ENCODE results near the gene CBFA2T2.
"Not testable (repeated sequence)": the region's sequence is repeated elsewhere in the genome, so short reads cannot be mapped to it uniquely, and the experiment has no call there.

CBFA2T2 gene

GRCh38 chr20:33506576-33506975 is 16.7 kb downstream of the CBFA2T2 start:
- DNase-seq (ENCODE audit: low read depth in 2 of 2), result no peak

DNA sequence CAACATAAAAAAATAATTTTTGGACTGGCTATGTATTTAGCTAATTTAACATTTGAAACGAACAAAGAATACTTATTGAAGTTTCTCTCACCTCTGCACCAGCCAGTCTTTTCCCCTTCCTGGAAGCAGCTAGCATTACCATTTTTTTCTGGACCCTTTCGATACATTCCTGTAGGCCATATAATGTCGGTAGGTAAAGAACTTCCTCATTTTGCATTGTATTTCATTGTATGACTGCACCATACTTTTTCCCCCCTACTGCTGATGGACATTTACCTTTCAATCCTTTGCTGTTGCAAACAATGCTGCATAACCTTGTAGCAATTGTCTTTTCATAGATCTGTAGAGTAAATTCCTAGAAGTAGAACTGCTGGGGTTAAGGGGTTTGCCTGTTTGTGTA is 17.6 kb downstream of the CBFA2T2 start:
- no peak for DNase-seq (ENCODE audit: low read depth in 2 of 2)

DNA sequence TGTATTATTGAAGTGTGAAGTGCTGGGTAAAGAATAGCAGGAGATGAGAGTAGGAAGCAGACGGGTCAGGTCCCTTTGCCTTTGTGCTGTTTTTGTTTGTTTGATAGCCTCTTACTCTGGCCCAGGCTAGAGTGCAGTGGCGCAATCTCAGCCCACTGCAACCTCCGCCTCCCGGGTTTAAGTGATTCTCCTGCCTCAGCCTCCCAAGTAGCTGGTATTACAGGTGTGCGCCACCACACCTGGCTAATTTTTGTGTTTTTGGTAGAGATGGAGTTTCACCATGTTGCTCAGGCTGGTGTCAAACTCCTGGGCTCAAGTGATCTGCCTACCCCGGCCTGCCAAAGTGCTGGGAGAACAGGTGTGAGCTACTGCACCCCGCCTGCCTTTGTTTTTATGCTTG is 18.1 kb downstream of the CBFA2T2 start:
- DNase-seq (ENCODE audit: low read depth in 2 of 2), result not testable (repeated sequence)

DNA sequence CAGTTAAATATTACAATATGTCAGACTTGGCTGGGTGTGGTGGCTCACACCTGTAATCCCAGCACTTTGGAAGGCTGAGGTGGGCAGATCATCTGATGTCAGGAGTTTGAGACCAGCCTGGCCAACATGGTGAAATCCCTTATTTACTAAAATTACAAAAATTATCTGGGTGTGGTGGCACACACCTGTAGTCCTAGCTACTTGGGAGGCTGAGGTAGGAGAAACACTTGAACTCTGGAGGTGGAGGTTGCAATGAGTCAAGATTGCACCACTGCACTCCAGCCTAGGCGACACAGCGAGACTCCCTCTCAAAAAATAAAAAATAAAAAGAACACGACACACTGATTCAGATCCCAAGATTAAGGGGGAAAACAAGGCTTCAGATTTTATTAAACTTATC is 19.2 kb downstream of the CBFA2T2 start:
- not testable (repeated sequence) for DNase-seq (ENCODE audit: low read depth in 2 of 2)

DNA sequence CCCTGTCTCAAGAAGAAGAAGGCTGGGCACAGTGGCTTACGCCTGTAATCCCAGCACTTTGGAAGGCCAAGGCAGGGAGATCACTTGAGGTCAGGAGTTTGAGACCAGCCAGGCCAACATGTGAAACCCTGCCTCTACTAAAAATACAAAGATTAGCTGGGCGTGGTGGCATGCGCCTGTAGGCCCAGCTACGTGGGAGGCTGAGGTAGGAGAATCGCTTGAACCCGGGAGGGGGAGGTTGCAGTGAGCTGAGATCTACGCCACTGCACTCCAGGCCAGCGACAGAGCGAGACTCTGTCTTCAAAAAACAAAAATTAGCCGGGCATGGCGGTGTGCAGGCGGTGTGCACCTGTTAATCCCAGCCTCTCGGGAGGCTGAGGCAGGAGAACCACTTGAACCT is 22.0 kb downstream of the CBFA2T2 start:
- not testable (repeated sequence) for DNase-seq (ENCODE audit: low read depth in 2 of 2)

DNA sequence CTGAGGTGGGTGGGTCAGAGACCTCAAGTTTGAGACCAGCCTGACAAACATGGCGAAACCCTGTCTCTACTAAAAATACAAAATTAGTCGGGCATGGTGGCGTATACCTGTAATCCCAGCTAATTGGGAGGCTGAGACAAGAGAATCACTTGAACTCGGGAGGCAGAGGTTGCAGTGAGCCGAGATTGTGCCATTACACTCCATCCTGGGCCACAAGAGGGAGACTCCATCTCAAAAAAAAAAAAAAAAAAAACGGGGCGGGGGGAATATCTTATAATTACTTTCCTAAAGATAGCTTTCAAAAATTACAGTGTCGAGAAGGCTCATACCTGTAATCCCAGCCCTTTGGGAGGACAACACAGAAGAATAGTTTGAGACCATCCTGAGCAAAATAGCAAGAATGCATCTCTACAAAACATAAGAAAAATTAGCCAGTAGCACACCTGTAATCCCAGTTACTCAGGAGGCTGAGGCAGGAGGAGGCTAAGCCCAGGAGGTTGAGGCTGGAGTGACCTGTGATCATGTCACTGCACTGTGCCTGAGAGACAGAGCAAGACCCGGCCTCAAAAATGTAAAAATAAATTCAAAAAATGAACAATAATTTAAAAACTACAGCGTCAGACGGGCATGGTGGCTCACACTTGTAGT is 25.8 kb downstream of the CBFA2T2 start:
- no peak for DNase-seq (ENCODE audit: low read depth in 2 of 2)

GRCh38 chr20:33516882-33517281 is 27.0 kb downstream of the CBFA2T2 start:
- DNase-seq (ENCODE audit: low read depth in 2 of 2), result no peak

- peak in 1 of 2 experiments; percentile 31 for DNase-seq (ENCODE audit: low read depth in 2 of 2)
Measured at GRCh38 chr20:33518071-33518470, 28.2 kb downstream of the CBFA2T2 start.

- DNase-seq (ENCODE audit: low read depth in 2 of 2), result no peak
Measured at GRCh38 chr20:33521461-33521860, 31.6 kb downstream of the CBFA2T2 start.

GRCh38 chr20:33522256-33522820 is 32.4 kb downstream of the CBFA2T2 start:
- DNase-seq (ENCODE audit: low read depth in 2 of 2), result no peak

- no peak for DNase-seq (ENCODE audit: low read depth in 2 of 2)
Measured at GRCh38 chr20:33524261-33524660, 34.4 kb downstream of the CBFA2T2 start.

- DNase-seq (ENCODE audit: low read depth in 2 of 2), result no peak
Measured at GRCh38 chr20:33526769-33527168, 36.9 kb downstream of the CBFA2T2 start.

GRCh38 chr20:33531047-33531877 is 41.4 kb downstream of the CBFA2T2 start:
- DNase-seq (ENCODE audit: low read depth in 2 of 2), result peak in 1 of 2 experiments; percentile 32

- DNase-seq (ENCODE audit: low read depth in 2 of 2), result no peak
Measured at GRCh38 chr20:33531885-33532284, 42.0 kb downstream of the CBFA2T2 start.

- no peak for DNase-seq (ENCODE audit: low read depth in 2 of 2)
Measured at GRCh38 chr20:33532753-33533459, 43.0 kb downstream of the CBFA2T2 start.

- DNase-seq (ENCODE audit: low read depth in 2 of 2), result not testable (repeated sequence)
Measured at GRCh38 chr20:33535717-33536116, 45.8 kb downstream of the CBFA2T2 start.

DNA sequence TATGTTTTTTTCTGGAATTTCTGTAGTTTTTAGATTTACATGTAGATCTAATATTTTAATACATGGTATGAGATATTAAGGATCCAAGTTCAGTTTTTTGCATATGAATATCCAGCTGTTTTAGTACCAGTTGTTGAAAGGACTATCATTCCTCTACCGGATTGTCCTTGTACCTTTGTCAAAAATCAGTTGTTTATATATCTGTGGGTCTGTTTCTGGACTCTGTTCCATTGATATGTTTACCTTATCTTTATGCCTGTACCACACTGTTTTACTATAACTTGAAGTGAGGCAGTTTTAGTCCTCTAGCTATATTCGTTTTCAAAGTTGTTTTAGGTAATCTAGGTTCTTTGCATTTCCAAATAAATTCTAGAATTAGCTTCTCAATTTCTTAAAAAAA is 47.7 kb downstream of the CBFA2T2 start:
- DNase-seq (ENCODE audit: low read depth in 2 of 2), result no peak

- no peak for DNase-seq (ENCODE audit: low read depth in 2 of 2)
Measured at GRCh38 chr20:33539129-33539528, 49.2 kb downstream of the CBFA2T2 start.

- no peak for DNase-seq (ENCODE audit: low read depth in 2 of 2)
Measured at GRCh38 chr20:33540427-33540826, 50.5 kb downstream of the CBFA2T2 start.

GRCh38 chr20:33541074-33541473 is 51.2 kb downstream of the CBFA2T2 start:
- DNase-seq (ENCODE audit: low read depth in 2 of 2), result no peak

GRCh38 chr20:33541797-33542196 is 51.9 kb downstream of the CBFA2T2 start:
- DNase-seq (ENCODE audit: low read depth in 2 of 2), result no peak

DNA sequence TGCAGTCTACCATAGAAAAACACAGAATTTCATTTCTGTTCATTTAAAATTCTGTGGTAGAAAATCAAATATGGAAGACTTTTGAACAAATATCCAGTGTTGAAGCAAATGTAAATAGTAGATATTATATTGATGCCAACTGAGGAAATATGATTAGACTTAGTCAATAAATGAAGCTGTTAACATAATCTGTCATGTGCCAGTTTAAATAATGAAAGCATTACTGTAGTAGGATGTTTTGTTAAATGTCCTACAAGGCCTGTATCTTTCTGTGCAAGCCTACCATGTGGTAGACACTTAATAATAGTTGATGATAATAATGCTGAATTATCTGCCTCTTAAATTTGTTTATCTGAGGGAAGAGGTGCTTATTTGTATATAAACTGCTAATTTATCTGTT is 55.9 kb downstream of the CBFA2T2 start:
- DNase-seq (ENCODE audit: low read depth in 2 of 2), result no peak

Measured in fibroblast of skin of left biceps (primary cell).